GM19468 (cell line): ENCODE data around the gene ABCA3.
"Not testable (repeated sequence)": the region's sequence is repeated elsewhere in the genome, so short reads cannot be mapped to it uniquely, and the experiment has no call there.

Experiments
- ATAC-seq: cut with Tn5 transposase; IDR thresholded peaks from one replicate; pipeline ENCODE4 v1.9.1; 2021; ENCODE audit warnings: mild to moderate bottlenecking, moderate library complexity, moderate number of reproducible peaks; ENCODE audit not compliant: unreplicated experiment; ENCODE audit errors: extremely low read depth

ABCA3 gene

GRCh38 chr16:2267505-2267912 lies 73.0 kb downstream of the ABCA3 start:
- ATAC-seq: peak; percentile 17

GRCh38 chr16:2266887-2267286 lies 73.6 kb downstream of the ABCA3 start:
- not testable (repeated sequence) for ATAC-seq

- not testable (repeated sequence) for ATAC-seq
Observed at GRCh38 chr16:2263026-2263425, 77.5 kb downstream of the ABCA3 start.

GRCh38 chr16:2260250-2260649 lies 80.3 kb downstream of the ABCA3 start:
- no peak for ATAC-seq

- ATAC-seq: not testable (repeated sequence)
Observed at GRCh38 chr16:2258530-2258929, 82.0 kb downstream of the ABCA3 start.

- no peak for ATAC-seq
Observed at GRCh38 chr16:2257726-2258125, 82.8 kb downstream of the ABCA3 start.

- no peak for ATAC-seq
Observed at GRCh38 chr16:2256531-2257140, 83.9 kb downstream of the ABCA3 start.

- ATAC-seq: no peak
Observed at GRCh38 chr16:2253293-2253692, 87.2 kb downstream of the ABCA3 start.

- ATAC-seq: no peak
Observed at GRCh38 chr16:2252806-2253148, 87.8 kb downstream of the ABCA3 start.

GRCh38 chr16:2251296-2252111 lies 89.0 kb downstream of the ABCA3 start, which contains the start of gene ECI1:
Gene ECI1, minus strand, starts transcription at chr16:2251587. Its CDS starts 21 bp downstream, at chr16:2251566.
- ATAC-seq: peak; percentile 70

- ATAC-seq: no peak
Observed at GRCh38 chr16:2250652-2251295, 89.8 kb downstream of the ABCA3 start.

GRCh38 chr16:2246301-2246885 lies 94.1 kb downstream of the ABCA3 start:
- ATAC-seq: no peak

GRCh38 chr16:2244926-2245795 lies 95.4 kb downstream of the ABCA3 start:
- no peak for ATAC-seq

GRCh38 chr16:2244301-2244700 lies 96.2 kb downstream of the ABCA3 start:
- no peak for ATAC-seq

GRCh38 chr16:2243781-2244180 lies 96.7 kb downstream of the ABCA3 start:
- no peak for ATAC-seq

GRCh38 chr16:2243031-2243528 lies 97.4 kb downstream of the ABCA3 start:
- ATAC-seq: no peak

- no peak for ATAC-seq
Observed at GRCh38 chr16:2242598-2242997, 97.9 kb downstream of the ABCA3 start.

GRCh38 chr16:2240331-2240730 lies 100.2 kb downstream of the ABCA3 start:
- not testable (repeated sequence) for ATAC-seq

GRCh38 chr16:2238838-2239675 lies 101.5 kb downstream of the ABCA3 start:
- ATAC-seq: no peak
